T-helper 17 cell (primary cell): ENCODE results near the gene PKNOX2. TPM values are rescaled to one million over a fixed set of nuclear protein-coding genes. Genes with fewer than 3 reads are reported as not detected.

Experiments used
- ATAC-seq: fragments of 150-1000 bp; cut with Tn5 transposase; 2 replicates; pipeline ENCODE4 v1.10.0; 2021; ENCODE audit warnings: mild to moderate bottlenecking, moderate library complexity
- DNase-seq, 3 donors: peaks; one replicate each; pipeline versions ENCODE4 v3.0.0 to v3.0.0-alpha.2; 2020 to 2021
- H3K9me3 ChIP-seq: one replicate; pipeline ENCODE4 v1.7.0; 2013; ENCODE audit warnings: low read length, mild to moderate bottlenecking; ENCODE audit not compliant: control insufficient read depth, poor library complexity, severe bottlenecking
- H3K27ac Mint-ChIP-seq: one replicate; pipeline ENCODE4 v1.8.0; 2022; ENCODE audit warnings: mild to moderate bottlenecking, moderate library complexity, mixed read lengths
- H3K27me3 Mint-ChIP-seq: one replicate; pipeline ENCODE4 v1.8.0; 2022; ENCODE audit warnings: mixed read lengths
- H3K36me3 Mint-ChIP-seq: one replicate; pipeline ENCODE4 v1.8.0; 2022; ENCODE audit warnings: low read depth, mixed read lengths
- H3K4me1 Mint-ChIP-seq: one replicate; pipeline ENCODE4 v1.8.0; 2022; ENCODE audit warnings: mild to moderate bottlenecking, mixed read lengths
- H3K4me3 Mint-ChIP-seq: one replicate; pipeline ENCODE4 v1.8.0; 2022; ENCODE audit warnings: mild to moderate bottlenecking, moderate library complexity, mixed read lengths
- total RNA-seq, 4 donors: library from RNA in 2 of 4; stranded (reverse) in 2 of 4; gene quantifications; one replicate each; pipeline ENCODE4 v1.2.3 and lab custom pipeline; 2022 to 2026

Gene PKNOX2
- total RNA-seq, 2 donors from 2014 or later, result not detected

- Mint-ChIP-seq H3K4me3 (no peak overlapping the region), H3K4me1 (peaks cover 6% of the 10 kb centered on the region), H3K27me3 (peaks cover 89% of the 10 kb centered on the region), H3K36me3 (no peaks in the 10 kb centered on the region), H3K27ac (no peak overlapping the region)
- no peak for ATAC-seq
- no peak for DNase-seq
- no peaks in the 10 kb centered on the region for H3K9me3 ChIP-seq
Observed at GRCh38 chr11:125398994-125399640, 234.6 kb downstream of the PKNOX2 start.

GRCh38 chr11:125399945-125400344, 235.4 kb downstream of the PKNOX2 start:
- Mint-ChIP-seq H3K27me3 (peaks cover 89% of the 10 kb centered on the region), H3K4me1 (peaks cover 10% of the 10 kb centered on the region), H3K27ac (no peak overlapping the region), H3K4me3 (no peak overlapping the region), H3K36me3 (no peaks in the 10 kb centered on the region)
- DNase-seq, result no peak
- H3K9me3 ChIP-seq, result no peaks in the 10 kb centered on the region
- no peak for ATAC-seq

DNA sequence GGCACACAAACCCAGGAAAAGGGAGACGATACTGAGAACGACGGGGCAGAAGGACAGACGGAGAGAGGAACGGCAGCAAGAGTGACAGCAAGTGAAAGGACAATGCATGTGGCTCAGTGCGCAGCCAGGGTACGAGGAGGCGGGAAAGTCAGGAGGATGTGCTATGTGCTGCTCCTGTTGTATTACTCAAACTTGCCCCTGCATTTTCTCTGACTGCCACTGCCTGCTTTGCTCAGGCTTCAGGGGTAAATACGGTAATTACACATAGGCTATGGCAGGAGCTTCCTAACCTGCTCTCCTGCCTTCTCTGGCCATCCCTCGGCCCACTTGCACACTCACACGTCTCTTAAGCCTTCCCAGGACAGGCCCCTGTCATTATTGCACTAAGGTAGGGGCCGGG, 236.7 kb downstream of the PKNOX2 start:
- no peaks in the 10 kb centered on the region for H3K9me3 ChIP-seq
- Mint-ChIP-seq H3K27ac (no peak overlapping the region), H3K4me3 (no peak overlapping the region), H3K36me3 (no peaks in the 10 kb centered on the region), H3K27me3 (peaks cover 89% of the 10 kb centered on the region), H3K4me1 (peaks cover 15% of the 10 kb centered on the region)
- no peak for ATAC-seq
- no peak for DNase-seq

DNA sequence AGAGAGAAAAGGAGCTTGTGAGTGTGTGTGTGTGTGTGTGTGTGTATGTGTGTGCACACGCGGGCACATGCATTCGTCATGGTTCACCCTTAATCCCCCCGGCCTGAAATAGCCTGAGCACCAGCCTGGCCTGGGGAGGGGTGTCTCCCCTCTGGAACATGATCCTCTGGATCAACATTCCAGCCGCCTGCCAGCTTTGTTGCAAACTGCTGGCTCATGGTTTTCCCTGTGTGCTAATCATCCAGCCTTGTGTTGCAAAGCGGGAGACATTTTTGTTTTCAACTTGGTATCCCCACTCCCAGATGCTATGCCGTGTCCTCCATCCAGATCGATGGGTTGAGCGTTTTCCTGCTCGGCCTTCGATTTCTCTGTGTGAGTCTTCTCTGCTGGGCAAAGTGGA, 237.2 kb downstream of the PKNOX2 start:
- H3K27ac Mint-ChIP-seq, result peak overlapping the region; percentile 39
- H3K9me3 ChIP-seq, result no peaks in the 10 kb centered on the region
- no peaks in the 10 kb centered on the region for H3K36me3 Mint-ChIP-seq
- peaks cover 15% of the 10 kb centered on the region for H3K4me1 Mint-ChIP-seq
- ATAC-seq (no peak), DNase-seq (no peak)
- H3K27me3 Mint-ChIP-seq, result peaks cover 89% of the 10 kb centered on the region
- no peak overlapping the region for H3K4me3 Mint-ChIP-seq

DNA sequence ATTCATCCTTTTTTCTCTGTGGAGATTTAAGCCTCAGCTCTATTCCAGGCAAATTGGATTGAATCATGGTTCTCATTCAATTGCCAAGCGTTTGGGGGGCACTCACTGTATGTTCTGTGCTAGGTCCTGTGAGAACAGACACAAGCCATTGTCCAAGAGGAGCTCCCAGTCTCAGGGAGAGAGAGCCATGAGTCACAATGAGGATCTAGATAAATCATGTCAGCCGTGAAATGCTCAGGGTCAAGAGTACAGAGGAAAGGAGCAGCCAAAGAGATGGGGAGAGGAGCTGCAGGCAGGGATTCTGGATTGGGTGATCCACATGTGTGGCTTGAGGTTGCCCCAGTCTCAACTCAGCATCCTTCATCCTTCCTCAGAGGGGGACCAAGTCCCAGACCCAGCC, 237.9 kb downstream of the PKNOX2 start:
- peaks cover 15% of the 10 kb centered on the region for H3K4me1 Mint-ChIP-seq
- H3K27ac Mint-ChIP-seq, result peak overlapping the region; percentile 39
- no peak for DNase-seq
- H3K9me3 ChIP-seq, result no peaks in the 10 kb centered on the region
- H3K27me3 Mint-ChIP-seq, result peaks cover 89% of the 10 kb centered on the region
- no peaks in the 10 kb centered on the region for H3K36me3 Mint-ChIP-seq
- no peak for ATAC-seq
- H3K4me3 Mint-ChIP-seq, result no peak overlapping the region

GRCh38 chr11:125404157-125404810, 239.7 kb downstream of the PKNOX2 start:
- no peak for ATAC-seq

GRCh38 chr11:125404811-125405790, 240.6 kb downstream of the PKNOX2 start:
- no peaks in the 10 kb centered on the region for H3K36me3 Mint-ChIP-seq
- H3K27ac Mint-ChIP-seq, result no peak overlapping the region
- ATAC-seq (peak; percentile 96), DNase-seq (peak; percentile 39 to 57 (median 50))
- peaks cover 87% of the 10 kb centered on the region for H3K27me3 Mint-ChIP-seq
- peaks cover 14% of the 10 kb centered on the region for H3K4me1 Mint-ChIP-seq
- no peak overlapping the region for H3K4me3 Mint-ChIP-seq
- H3K9me3 ChIP-seq, result no peaks in the 10 kb centered on the region

More at GRCh38 chr11:125404157-125404810, 239.7 kb downstream of the PKNOX2 start:
- H3K9me3 ChIP-seq, result no peaks in the 10 kb centered on the region
- Mint-ChIP-seq H3K36me3 (no peaks in the 10 kb centered on the region), H3K27ac (no peak overlapping the region), H3K27me3 (peaks cover 88% of the 10 kb centered on the region), H3K4me3 (no peak overlapping the region), H3K4me1 (peaks cover 13% of the 10 kb centered on the region)
- no peak for DNase-seq

DNA sequence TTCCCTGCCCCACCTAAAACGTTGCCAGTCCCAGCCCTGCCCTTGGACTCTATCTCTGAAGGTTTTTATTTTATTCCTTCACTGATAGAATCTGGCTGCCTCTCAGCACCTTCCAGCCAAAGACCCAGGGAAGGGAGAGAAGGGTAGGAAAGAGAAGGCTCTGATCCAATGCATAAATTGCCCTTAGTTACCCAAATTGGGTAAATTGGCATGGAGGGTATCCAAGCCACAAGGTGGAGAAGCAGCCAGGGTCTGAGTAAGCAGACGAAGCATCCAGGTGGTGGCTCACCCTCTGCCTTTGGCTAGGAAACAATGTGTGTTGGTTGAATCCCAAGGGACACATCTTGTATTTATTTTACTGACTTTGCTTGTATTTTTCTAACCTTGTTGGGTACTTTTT, 242.5 kb downstream of the PKNOX2 start:
- no peaks in the 10 kb centered on the region for H3K36me3 Mint-ChIP-seq
- H3K4me1 Mint-ChIP-seq, result peaks cover 14% of the 10 kb centered on the region
- no peak for DNase-seq
- no peaks in the 10 kb centered on the region for H3K9me3 ChIP-seq
- H3K27me3 Mint-ChIP-seq, result peaks cover 74% of the 10 kb centered on the region
- H3K27ac Mint-ChIP-seq, result no peak overlapping the region
- no peak overlapping the region for H3K4me3 Mint-ChIP-seq
- no peak for ATAC-seq

GRCh38 chr11:125408311-125408711, 243.8 kb downstream of the PKNOX2 start:
- Mint-ChIP-seq H3K4me3 (no peak overlapping the region), H3K36me3 (no peaks in the 10 kb centered on the region), H3K4me1 (peaks cover 14% of the 10 kb centered on the region), H3K27me3 (peaks cover 72% of the 10 kb centered on the region), H3K27ac (no peak overlapping the region)
- DNase-seq (no peak), ATAC-seq (no peak)
- no peaks in the 10 kb centered on the region for H3K9me3 ChIP-seq

DNA sequence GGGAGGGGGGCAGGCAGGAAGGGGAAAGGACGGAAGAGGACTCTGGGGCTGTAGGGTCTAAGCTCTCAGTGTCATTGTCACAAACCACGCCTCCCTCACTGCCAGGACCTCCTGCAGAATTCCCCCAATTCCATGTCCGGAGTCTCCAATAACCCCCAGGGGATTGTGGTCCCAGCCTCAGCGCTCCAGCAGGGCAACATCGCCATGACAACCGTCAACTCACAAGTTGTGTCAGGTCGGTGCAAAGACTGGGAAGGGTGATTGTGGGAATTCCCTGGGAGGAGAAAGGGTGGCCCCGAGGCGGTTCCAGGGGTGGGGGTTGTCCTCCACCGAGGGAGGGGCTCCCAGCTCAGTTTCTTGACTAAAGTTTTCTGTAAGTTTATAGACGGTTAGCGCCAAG, 245.5 kb downstream of the PKNOX2 start:
- Mint-ChIP-seq H3K4me3 (no peak overlapping the region), H3K4me1 (peaks cover 9% of the 10 kb centered on the region)

GRCh38 chr11:125412177-125412496, 247.6 kb downstream of the PKNOX2 start:
- no peak for ATAC-seq
- H3K4me1 Mint-ChIP-seq, result peaks cover 5% of the 10 kb centered on the region
- DNase-seq, result no peak
- H3K36me3 Mint-ChIP-seq, result no peaks in the 10 kb centered on the region
- no peak overlapping the region for H3K27ac Mint-ChIP-seq
- no peaks in the 10 kb centered on the region for H3K9me3 ChIP-seq
- no peak overlapping the region for H3K4me3 Mint-ChIP-seq
- peaks cover 48% of the 10 kb centered on the region for H3K27me3 Mint-ChIP-seq

More for the DNA sequence above, 245.5 kb downstream of the PKNOX2 start:
- no peaks in the 10 kb centered on the region for H3K36me3 Mint-ChIP-seq
- no peak for DNase-seq
- peaks cover 60% of the 10 kb centered on the region for H3K27me3 Mint-ChIP-seq
- ATAC-seq, result no peak
- no peaks in the 10 kb centered on the region for H3K9me3 ChIP-seq
- no peak overlapping the region for H3K27ac Mint-ChIP-seq

DNA sequence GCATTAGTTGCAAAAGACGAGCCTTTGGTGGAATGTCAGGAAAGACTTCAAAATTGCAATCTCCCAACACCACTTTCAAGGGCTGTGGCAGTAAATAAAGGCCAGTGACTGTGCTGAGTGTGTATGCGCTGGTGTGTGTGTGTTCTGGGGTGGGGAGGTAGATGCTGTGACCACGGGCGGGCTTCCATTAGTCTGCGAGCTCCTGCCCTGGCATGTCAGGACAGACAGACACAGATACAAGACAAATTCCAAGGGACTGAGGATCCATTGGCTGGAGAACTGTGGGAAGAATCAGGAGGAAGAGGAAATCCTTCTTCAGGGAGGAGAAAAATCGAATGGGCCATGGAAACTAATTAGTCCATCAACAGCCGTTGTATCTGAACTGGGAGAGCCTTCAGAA, 248.0 kb downstream of the PKNOX2 start:
- H3K36me3 Mint-ChIP-seq, result no peaks in the 10 kb centered on the region
- DNase-seq (no peak), ATAC-seq (no peak)
- peaks cover 47% of the 10 kb centered on the region for H3K27me3 Mint-ChIP-seq
- no peak overlapping the region for H3K4me3 Mint-ChIP-seq
- H3K9me3 ChIP-seq, result no peaks in the 10 kb centered on the region
- H3K27ac Mint-ChIP-seq, result no peak overlapping the region
- H3K4me1 Mint-ChIP-seq, result peaks cover 5% of the 10 kb centered on the region

- no peaks in the 10 kb centered on the region for H3K36me3 Mint-ChIP-seq
- DNase-seq (no peak), ATAC-seq (no peak)
- H3K9me3 ChIP-seq, result no peaks in the 10 kb centered on the region
- H3K27me3 Mint-ChIP-seq, result peaks cover 47% of the 10 kb centered on the region
- H3K4me3 Mint-ChIP-seq, result no peak overlapping the region
- H3K4me1 Mint-ChIP-seq, result peaks cover 5% of the 10 kb centered on the region
- H3K27ac Mint-ChIP-seq, result no peak overlapping the region
Observed at GRCh38 chr11:125413226-125413625, 248.7 kb downstream of the PKNOX2 start.
